Osteoblast (primary cell): ENCODE measurements around the gene NOC2L. TPM values are rescaled to one million over a fixed set of nuclear protein-coding genes. Genes with fewer than 3 reads are reported as not detected.
A peak's percentile ranks its signal among the peaks of the same experiment; 100 is the strongest.

Experiments
- DNase-seq: peaks from one replicate; pipeline ENCODE4 v3.0.0; 2011; ENCODE audit warnings: low spot score, mixed read lengths; ENCODE audit not compliant: insufficient read length; ENCODE audit errors: missing footprints
- H2AFZ ChIP-seq: 2 replicates; pipeline ENCODE4 v1.6.0; 2011; ENCODE audit warnings: mild to moderate bottlenecking, low read length
- H3K27ac ChIP-seq: 2 replicates; pipeline ENCODE4 v1.5.1; 2011; ENCODE audit warnings: mild to moderate bottlenecking, low read depth, low read length, moderate library complexity
- H3K27me3 ChIP-seq: 2 replicates; pipeline ENCODE4 v1.6.0; 2012; ENCODE audit warnings: mild to moderate bottlenecking, control low read depth, inconsistent platforms, low read length, moderate library complexity; ENCODE audit not compliant: insufficient read depth
- H3K36me3 ChIP-seq: 2 replicates; pipeline ENCODE4 v1.5.1; 2011; ENCODE audit warnings: mild to moderate bottlenecking, low read length, control low read depth, moderate library complexity; ENCODE audit not compliant: insufficient read depth
- H3K4me1 ChIP-seq: 2 replicates; pipeline ENCODE4 v1.5.1; 2011; ENCODE audit warnings: mild to moderate bottlenecking, low read length, control low read depth, moderate library complexity; ENCODE audit not compliant: insufficient read depth
- H3K4me2 ChIP-seq: 2 replicates; pipeline ENCODE4 v1.6.0; 2011; ENCODE audit warnings: mild to moderate bottlenecking, low read length; ENCODE audit not compliant: insufficient read depth
- H3K4me3 ChIP-seq: fragments of 200-600 bp; sonication (generic); 3 replicates; pipeline ENCODE4 v1.5.1; 2012; ENCODE audit warnings: mild to moderate bottlenecking, low read length, inconsistent platforms; ENCODE audit not compliant: insufficient read depth
- H3K79me2 ChIP-seq: 2 replicates; pipeline ENCODE4 v1.6.0; 2012; ENCODE audit warnings: mild to moderate bottlenecking, low read length, control low read depth, inconsistent platforms; ENCODE audit not compliant: insufficient read depth
- H3K9me3 ChIP-seq: 2 replicates; pipeline ENCODE4 v1.5.1; 2011; ENCODE audit warnings: low read depth, low read length, control low read depth
- H4K20me1 ChIP-seq: 2 replicates; pipeline ENCODE4 v1.6.0; 2012; ENCODE audit warnings: mild to moderate bottlenecking, low read length, control low read depth; ENCODE audit not compliant: insufficient read depth
- total RNA-seq: library from RNA; depleted of rRNA; stranded (reverse); fragments of >200 nt; gene quantifications from 2 replicates; pipeline ENCODE4 v1.2.3, GENCODE V29; 2012
- TF ChIP-seq, protein P1 (sequence below): IDR thresholded peaks from 2 replicates; pipeline ENCODE4 v1.5.1; 2011; ENCODE audit warnings: mild to moderate bottlenecking, low read depth, low read length, moderate library complexity; ENCODE audit errors: extremely low read depth

NOC2L gene
- total RNA-seq, 1 donor, result 47.8 TPM

DNA sequence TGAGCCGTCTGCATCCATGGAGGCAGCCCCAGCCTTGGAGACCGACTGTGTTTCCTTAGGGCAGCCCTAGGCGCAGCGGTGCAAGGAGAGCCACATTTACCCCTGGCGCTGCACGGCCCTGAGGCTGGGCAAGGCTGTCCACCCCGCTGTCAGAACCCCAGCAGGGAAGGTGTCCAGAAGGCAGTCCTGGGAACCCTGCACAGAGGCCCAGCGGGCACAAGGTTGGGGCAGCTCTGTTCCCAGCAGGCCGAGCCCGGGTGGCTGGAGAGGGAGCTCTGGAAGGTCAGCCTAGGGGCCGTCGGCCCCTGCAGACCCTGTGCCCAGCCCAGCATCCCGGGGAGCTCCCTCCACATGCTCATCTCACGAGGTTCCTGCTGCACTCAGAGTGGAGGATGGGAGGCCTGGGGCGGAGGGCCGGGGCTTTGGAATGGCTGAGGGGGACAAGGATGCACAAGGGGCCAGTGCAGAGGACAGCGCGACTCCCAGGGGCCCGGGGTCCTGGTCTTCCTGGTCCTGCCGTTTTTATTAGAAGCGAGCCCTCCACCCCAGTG is 55.3 kb downstream of the NOC2L start:
- Histone ChIP-seq H3K4me2 (peak overlapping the region; percentile 55), H3K9me3 (no peaks in the 10 kb centered on the region), H2AFZ (peak overlapping the region; percentile 65), H4K20me1 (no peaks in the 10 kb centered on the region), H3K27me3 (no peaks in the 10 kb centered on the region), H3K27ac (no peak overlapping the region), H3K4me3 (peak overlapping the region; percentile 47), H3K36me3 (no peaks in the 10 kb centered on the region), H3K4me1 (peaks cover 12% of the 10 kb centered on the region), H3K79me2 (no peaks in the 10 kb centered on the region)
- peak; percentile 81 for DNase-seq
- TF ChIP-seq, protein P1, sequence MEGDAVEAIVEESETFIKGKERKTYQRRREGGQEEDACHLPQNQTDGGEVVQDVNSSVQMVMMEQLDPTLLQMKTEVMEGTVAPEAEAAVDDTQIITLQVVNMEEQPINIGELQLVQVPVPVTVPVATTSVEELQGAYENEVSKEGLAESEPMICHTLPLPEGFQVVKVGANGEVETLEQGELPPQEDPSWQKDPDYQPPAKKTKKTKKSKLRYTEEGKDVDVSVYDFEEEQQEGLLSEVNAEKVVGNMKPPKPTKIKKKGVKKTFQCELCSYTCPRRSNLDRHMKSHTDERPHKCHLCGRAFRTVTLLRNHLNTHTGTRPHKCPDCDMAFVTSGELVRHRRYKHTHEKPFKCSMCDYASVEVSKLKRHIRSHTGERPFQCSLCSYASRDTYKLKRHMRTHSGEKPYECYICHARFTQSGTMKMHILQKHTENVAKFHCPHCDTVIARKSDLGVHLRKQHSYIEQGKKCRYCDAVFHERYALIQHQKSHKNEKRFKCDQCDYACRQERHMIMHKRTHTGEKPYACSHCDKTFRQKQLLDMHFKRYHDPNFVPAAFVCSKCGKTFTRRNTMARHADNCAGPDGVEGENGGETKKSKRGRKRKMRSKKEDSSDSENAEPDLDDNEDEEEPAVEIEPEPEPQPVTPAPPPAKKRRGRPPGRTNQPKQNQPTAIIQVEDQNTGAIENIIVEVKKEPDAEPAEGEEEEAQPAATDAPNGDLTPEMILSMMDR, result no peak

DNA sequence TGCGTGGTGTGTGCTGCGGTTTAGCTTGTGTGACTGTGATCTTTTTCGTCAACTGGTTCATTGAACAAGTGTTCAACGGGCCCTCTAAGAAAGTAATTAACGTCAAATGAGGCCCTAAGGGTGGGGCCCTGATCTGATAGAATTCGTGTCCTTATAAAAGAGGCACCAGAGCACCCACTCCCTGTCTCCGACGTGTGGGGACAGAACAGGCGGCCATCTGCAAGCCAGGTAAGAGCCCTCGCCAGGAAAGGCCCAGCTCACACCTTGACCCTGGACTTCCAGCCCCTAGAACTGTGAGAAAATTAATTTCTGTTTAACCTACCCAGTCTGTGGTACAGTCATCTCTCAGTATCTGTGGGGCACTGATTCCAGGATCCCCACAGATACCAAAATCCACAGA is 55.8 kb downstream of the NOC2L start:
- no peaks in the 10 kb centered on the region for H3K79me2 ChIP-seq
- no peak overlapping the region for H3K4me3 ChIP-seq
- H4K20me1 ChIP-seq, result no peaks in the 10 kb centered on the region
- DNase-seq, result no peak
- H3K4me2 ChIP-seq, result peak overlapping the region; percentile 55
- no peak overlapping the region for H2AFZ ChIP-seq
- H3K27ac ChIP-seq, result no peak overlapping the region
- TF ChIP-seq, protein P1, result no peak
- no peaks in the 10 kb centered on the region for H3K36me3 ChIP-seq
- H3K4me1 ChIP-seq, result peaks cover 12% of the 10 kb centered on the region
- H3K9me3 ChIP-seq, result no peaks in the 10 kb centered on the region
- peaks cover 4% of the 10 kb centered on the region for H3K27me3 ChIP-seq

DNA sequence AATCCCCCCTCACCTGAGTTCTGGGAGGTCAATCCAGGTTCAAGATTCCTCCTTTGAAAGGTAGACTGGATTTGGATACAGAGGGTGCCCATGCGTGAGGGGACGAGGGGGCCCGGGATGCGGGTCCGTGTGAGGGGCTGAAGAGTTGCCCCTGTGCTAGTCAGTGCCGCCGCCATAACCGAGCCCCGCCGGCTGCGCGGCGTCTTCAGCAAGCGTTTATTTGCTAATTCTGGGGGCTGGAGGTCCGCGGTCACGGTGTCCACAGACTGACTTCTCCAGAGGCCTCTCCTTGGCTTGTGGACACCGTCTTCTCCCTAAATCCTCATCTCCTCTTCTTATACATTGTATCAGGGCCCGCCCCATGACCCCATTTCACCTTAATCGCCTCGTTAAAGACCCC is 56.3 kb downstream of the NOC2L start:
- Histone ChIP-seq H3K79me2 (no peaks in the 10 kb centered on the region), H3K27me3 (peaks cover 9% of the 10 kb centered on the region), H3K9me3 (no peaks in the 10 kb centered on the region), H3K27ac (no peak overlapping the region), H3K4me2 (no peak overlapping the region), H3K36me3 (no peaks in the 10 kb centered on the region), H3K4me1 (peaks cover 12% of the 10 kb centered on the region), H4K20me1 (no peaks in the 10 kb centered on the region), H2AFZ (no peak overlapping the region), H3K4me3 (no peak overlapping the region)
- no peak for DNase-seq
- TF ChIP-seq, protein P1, result no peak

DNA sequence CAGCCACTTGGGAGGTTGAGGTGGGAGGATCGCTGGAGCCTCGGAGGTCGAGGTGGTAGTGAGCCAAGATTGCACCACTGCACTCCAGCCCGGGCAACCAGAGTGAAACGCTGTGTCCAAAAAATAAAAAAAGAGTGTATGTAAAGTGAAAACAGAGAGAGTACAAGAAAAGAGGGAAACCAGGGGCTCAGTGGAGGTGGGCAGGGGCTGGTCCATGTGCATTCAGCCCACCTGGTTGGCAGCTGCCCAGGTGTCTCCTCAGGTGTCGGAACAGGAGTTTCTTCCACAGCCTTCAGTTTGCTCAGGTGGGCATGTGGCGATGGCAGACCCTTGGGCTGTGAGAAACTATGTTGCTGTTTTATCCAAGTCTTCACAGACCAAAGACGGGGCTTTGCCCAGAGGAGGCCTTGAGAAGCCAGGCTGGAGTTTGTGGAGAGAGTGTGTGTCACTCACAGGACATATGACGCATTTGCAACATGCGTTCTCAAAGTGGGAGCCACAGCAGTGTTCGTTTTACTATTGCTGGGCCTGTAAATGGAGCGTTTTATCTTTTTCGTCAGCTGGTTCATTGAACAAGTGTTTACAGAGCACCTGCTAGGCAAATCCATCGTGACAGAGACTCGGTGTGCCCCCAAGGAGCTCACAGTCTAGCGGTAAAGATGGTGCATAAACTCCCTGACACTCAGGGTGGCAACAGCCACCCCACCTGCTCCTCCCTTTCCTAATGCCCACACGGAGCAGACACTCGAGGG is 57.8 kb downstream of the NOC2L start:
- Histone ChIP-seq H3K4me2 (no peak overlapping the region), H3K9me3 (no peaks in the 10 kb centered on the region), H3K4me3 (no peak overlapping the region), H3K36me3 (no peaks in the 10 kb centered on the region), H3K27me3 (peaks cover 23% of the 10 kb centered on the region), H2AFZ (no peak overlapping the region), H3K27ac (no peak overlapping the region), H3K4me1 (peaks cover 3% of the 10 kb centered on the region), H3K79me2 (no peaks in the 10 kb centered on the region), H4K20me1 (no peaks in the 10 kb centered on the region)
- TF ChIP-seq, protein P1, result no peak
- DNase-seq, result no peak
